Stimulated activated naive CD4-positive, alpha-beta T cell treated with Interleukin-2 at 50 U/mL for 16 hours (primary cell): ENCODE results near the gene ARL15.

Source experiments
- DNase-seq: peaks from one replicate; lab custom pipeline; 2025; lab: John Stamatoyannopoulos, UW

The ARL15 gene

GRCh38 chr5:54205918-54206317, 104.5 kb downstream of the ARL15 start:
- DNase-seq: no peak

- no peak for DNase-seq
Measured at GRCh38 chr5:54205453-54205852, 104.9 kb downstream of the ARL15 start.

- no peak for DNase-seq
Measured at GRCh38 chr5:54197018-54197417, 113.4 kb downstream of the ARL15 start.

GRCh38 chr5:54195701-54196100, 114.7 kb downstream of the ARL15 start:
- DNase-seq: no peak

GRCh38 chr5:54194318-54194717, 116.1 kb downstream of the ARL15 start:
- no peak for DNase-seq

- DNase-seq: no peak
Measured at GRCh38 chr5:54187694-54188093, 122.7 kb downstream of the ARL15 start.

GRCh38 chr5:54186912-54187445, 123.4 kb downstream of the ARL15 start:
- DNase-seq: no peak

GRCh38 chr5:54186108-54186507, 124.3 kb downstream of the ARL15 start:
- no peak for DNase-seq

- DNase-seq: no peak
Measured at GRCh38 chr5:54184806-54185205, 125.6 kb downstream of the ARL15 start.

- no peak for DNase-seq
Measured at GRCh38 chr5:54180630-54181031, 129.7 kb downstream of the ARL15 start.

GRCh38 chr5:54178991-54179390, 131.4 kb downstream of the ARL15 start:
- no peak for DNase-seq

- no peak for DNase-seq
Measured at GRCh38 chr5:54178207-54178606, 132.2 kb downstream of the ARL15 start.

- no peak for DNase-seq
Measured at GRCh38 chr5:54177058-54177457, 133.3 kb downstream of the ARL15 start.

- DNase-seq: no peak
Measured at GRCh38 chr5:54176066-54176830, 134.1 kb downstream of the ARL15 start.

GRCh38 chr5:54173251-54173650, 137.1 kb downstream of the ARL15 start:
- no peak for DNase-seq

- DNase-seq: no peak
Measured at GRCh38 chr5:54171645-54172384, 138.6 kb downstream of the ARL15 start.

GRCh38 chr5:54165687-54166086, 144.7 kb downstream of the ARL15 start:
- no peak for DNase-seq

GRCh38 chr5:54162184-54162583, 148.2 kb downstream of the ARL15 start:
- DNase-seq: no peak

- DNase-seq: no peak
Measured at GRCh38 chr5:54160329-54160728, 150.0 kb downstream of the ARL15 start.

- no peak for DNase-seq
Measured at GRCh38 chr5:54159893-54160195, 150.5 kb downstream of the ARL15 start.

- DNase-seq: no peak
Measured at GRCh38 chr5:54159153-54159892, 151.1 kb downstream of the ARL15 start.

- DNase-seq: no peak
Measured at GRCh38 chr5:54156577-54156976, 153.8 kb downstream of the ARL15 start.

- no peak for DNase-seq
Measured at GRCh38 chr5:54150841-54151240, 159.5 kb downstream of the ARL15 start.
